ENCODE results near the gene UQCR10. TPM values are rescaled to one million over a fixed set of nuclear protein-coding genes. Genes with fewer than 3 reads are reported as not detected.

UQCR10 gene
- total and polyA plus RNA-seq, 2 donors from 2014 or later, result 78.7 to 479 TPM

DNA sequence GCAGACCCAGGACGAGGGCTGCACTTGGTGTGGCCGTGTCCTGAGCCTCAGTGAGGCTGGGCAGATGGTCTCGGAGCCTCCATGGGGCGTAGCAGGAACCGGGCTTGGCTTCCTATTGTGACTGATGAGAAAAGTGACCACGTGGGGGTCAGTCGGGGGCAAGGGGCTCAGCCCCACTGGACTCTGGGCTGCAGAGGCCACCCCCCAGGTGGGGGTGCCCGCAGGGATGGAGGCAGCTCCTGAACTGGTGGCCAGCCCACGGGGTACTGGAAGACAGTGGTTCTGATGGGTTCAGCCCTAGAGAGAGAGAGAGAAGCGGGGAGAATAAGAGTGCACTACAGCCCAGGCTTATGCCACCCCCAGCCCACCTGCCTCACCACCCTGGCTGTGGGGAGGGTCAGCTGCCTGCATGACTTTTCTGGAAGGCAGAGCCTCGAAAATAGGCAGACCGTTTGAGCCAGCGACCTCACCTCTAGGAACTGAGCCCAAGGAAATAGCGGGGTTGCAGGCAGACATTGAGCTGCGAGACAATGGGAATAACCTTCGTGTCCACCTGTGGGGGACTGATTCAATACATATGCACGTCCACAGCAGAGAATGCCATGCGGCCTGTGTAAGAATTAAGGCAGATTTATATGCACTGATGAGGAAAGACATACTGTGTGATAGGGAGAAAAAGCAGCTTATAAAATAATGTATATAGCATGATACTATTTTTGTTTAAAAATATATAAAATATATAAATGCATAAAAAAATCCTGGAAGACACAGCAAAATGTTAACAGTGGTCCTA, 35.9 kb upstream of the UQCR10 start:
- intact Hi-C loops (cut with DNase I), result no loop called here
- FAIRE-seq (no peak), DNase-seq (no peak)
- no peaks in the 10 kb centered on the region for H3K36me3 ChIP-seq (ENCODE audit: control insufficient read depth in 2 of 3, insufficient read depth in 3 of 3, low read length in 3 of 3)
- H3K27me3 ChIP-seq (ENCODE audit: control insufficient read depth, insufficient read depth, low read length), result no peaks in the 10 kb centered on the region
- no peak overlapping the region for H3K27ac ChIP-seq (ENCODE audit: low read depth in 2 of 2, low read length in 2 of 2)
- H3K4me1 ChIP-seq (ENCODE audit: control insufficient read depth in 2 of 3, insufficient read depth in 2 of 3, low read depth in 1 of 3, low read length in 3 of 3), result no peaks in the 10 kb centered on the region
- TF ChIP-seq, protein P1, sequence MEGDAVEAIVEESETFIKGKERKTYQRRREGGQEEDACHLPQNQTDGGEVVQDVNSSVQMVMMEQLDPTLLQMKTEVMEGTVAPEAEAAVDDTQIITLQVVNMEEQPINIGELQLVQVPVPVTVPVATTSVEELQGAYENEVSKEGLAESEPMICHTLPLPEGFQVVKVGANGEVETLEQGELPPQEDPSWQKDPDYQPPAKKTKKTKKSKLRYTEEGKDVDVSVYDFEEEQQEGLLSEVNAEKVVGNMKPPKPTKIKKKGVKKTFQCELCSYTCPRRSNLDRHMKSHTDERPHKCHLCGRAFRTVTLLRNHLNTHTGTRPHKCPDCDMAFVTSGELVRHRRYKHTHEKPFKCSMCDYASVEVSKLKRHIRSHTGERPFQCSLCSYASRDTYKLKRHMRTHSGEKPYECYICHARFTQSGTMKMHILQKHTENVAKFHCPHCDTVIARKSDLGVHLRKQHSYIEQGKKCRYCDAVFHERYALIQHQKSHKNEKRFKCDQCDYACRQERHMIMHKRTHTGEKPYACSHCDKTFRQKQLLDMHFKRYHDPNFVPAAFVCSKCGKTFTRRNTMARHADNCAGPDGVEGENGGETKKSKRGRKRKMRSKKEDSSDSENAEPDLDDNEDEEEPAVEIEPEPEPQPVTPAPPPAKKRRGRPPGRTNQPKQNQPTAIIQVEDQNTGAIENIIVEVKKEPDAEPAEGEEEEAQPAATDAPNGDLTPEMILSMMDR (IDR thresholded peaks at IDR 0.05; ENCODE audit: borderline replicate concordance, extremely low read depth, insufficient read depth), result no peak
- H3K4me3 ChIP-seq (ENCODE audit: low read length in 3 of 3), result no peak overlapping the region
- no peak overlapping the region for H3K9ac ChIP-seq (ENCODE audit: low read length in 3 of 3)
- no peaks in the 10 kb centered on the region for H3K9me3 ChIP-seq (ENCODE audit: control insufficient read depth in 2 of 3, insufficient read depth in 1 of 3, low read length in 3 of 3)

DNA sequence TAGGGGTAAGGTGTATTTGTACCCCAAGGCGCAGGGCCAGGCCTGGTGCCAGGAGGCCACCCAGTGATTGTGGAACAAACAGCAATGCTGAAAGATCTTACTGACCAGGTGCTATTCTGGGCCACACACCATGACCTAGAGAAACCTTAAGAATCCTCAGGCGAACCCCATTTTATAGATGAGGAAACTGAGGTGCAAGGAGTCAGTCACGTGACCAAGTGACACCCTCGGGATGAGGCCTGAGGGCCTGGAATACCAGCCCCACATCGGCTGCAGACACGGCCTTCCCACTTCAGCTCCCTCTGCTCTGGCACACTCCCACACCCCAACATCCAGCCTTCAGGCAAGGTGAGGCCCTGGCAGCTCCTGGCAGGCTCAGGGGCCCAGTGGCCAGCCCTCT, 34.3 kb upstream of the UQCR10 start:
- no peak for FAIRE-seq
- H3K9ac ChIP-seq (ENCODE audit: low read length in 3 of 3), result no peak overlapping the region
- intact Hi-C loops (cut with DNase I), result no loop called here
- no peaks in the 10 kb centered on the region for H3K27me3 ChIP-seq (ENCODE audit: control insufficient read depth, insufficient read depth, low read length)
- no peak overlapping the region for H3K4me3 ChIP-seq (ENCODE audit: low read length in 3 of 3)
- no peak for DNase-seq
- no peak overlapping the region for H3K27ac ChIP-seq (ENCODE audit: low read depth in 2 of 2, low read length in 2 of 2)
- no peaks in the 10 kb centered on the region for H3K36me3 ChIP-seq (ENCODE audit: control insufficient read depth in 2 of 3, insufficient read depth in 3 of 3, low read length in 3 of 3)
- H3K9me3 ChIP-seq (ENCODE audit: control insufficient read depth in 2 of 3, insufficient read depth in 1 of 3, low read length in 3 of 3), result no peaks in the 10 kb centered on the region
- no peaks in the 10 kb centered on the region for H3K4me1 ChIP-seq (ENCODE audit: control insufficient read depth in 2 of 3, insufficient read depth in 2 of 3, low read depth in 1 of 3, low read length in 3 of 3)
- TF ChIP-seq, protein P1 (IDR thresholded peaks at IDR 0.05; ENCODE audit: borderline replicate concordance, extremely low read depth, insufficient read depth), result no peak

DNA sequence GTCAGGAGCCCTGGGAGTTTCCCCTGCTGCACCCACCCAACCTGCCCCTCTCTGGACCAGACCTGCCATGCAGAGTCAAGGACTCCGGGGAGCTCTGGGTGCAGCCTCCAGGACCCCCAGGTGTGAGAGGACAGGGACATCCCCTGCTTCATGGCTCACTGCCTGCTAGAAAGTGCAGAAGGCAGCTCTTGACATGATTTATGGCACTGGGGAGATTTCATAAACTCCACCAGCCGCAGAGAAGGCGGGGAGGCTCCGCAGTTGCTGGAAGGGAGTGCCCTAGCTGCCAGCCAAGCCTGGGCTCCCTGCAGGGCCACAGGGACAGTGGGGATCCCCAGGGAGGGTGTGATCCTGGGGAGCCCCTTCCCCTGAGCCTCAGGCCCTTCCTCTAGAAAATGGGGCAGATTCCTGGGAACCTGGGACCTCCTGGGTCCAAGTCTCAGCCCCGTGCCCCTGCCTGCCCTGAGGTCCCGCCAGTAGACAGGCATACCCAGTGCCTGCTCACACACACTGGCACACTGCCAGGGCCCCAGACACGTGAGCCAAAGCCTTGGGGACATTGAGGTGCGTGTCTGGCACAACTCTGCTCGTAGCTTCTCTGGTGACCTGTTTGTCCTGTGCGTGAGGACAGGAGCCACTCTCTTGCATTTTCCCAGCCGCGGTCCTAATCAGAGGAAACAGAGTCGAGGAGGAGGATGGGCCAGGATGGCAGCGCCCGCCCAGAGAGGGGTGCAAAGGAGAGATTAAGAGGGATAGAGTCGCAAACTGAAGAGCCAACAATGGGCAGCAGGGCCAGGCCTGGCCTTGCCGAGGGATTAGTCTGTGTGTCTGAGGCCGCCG, 33.6 kb upstream of the UQCR10 start:
- FAIRE-seq (no peak), DNase-seq (peak in 4 of 5 donors; percentile 72 to 85 (median 82))
- Histone ChIP-seq H3K9ac (ENCODE audit: low read length in 3 of 3) (no peak overlapping the region), H3K4me3 (ENCODE audit: low read length in 3 of 3) (no peak overlapping the region), H3K9me3 (ENCODE audit: control insufficient read depth in 2 of 3, insufficient read depth in 1 of 3, low read length in 3 of 3) (no peaks in the 10 kb centered on the region), H3K27me3 (ENCODE audit: control insufficient read depth, insufficient read depth, low read length) (no peaks in the 10 kb centered on the region), H3K4me1 (ENCODE audit: control insufficient read depth in 2 of 3, insufficient read depth in 2 of 3, low read depth in 1 of 3, low read length in 3 of 3) (no peaks in the 10 kb centered on the region), H3K27ac (ENCODE audit: low read depth in 2 of 2, low read length in 2 of 2) (no peak overlapping the region), H3K36me3 (ENCODE audit: control insufficient read depth in 2 of 3, insufficient read depth in 3 of 3, low read length in 3 of 3) (no peaks in the 10 kb centered on the region)
- TF ChIP-seq, protein P1 (IDR thresholded peaks at IDR 0.05; ENCODE audit: borderline replicate concordance, extremely low read depth, insufficient read depth), result no peak
- intact Hi-C loops (cut with DNase I), result no loop called here
